Panc1 (cell line): ENCODE data around the gene AMBP. TPM values are rescaled to one million over a fixed set of nuclear protein-coding genes. Genes with fewer than 3 reads are reported as not detected.

Experiments used
- ATAC-seq: fragments of 200-7000 bp; cut with Tn5 transposase; 2 replicates; pipeline ENCODE4 v1.9.1; 2020; ENCODE audit warnings: mild to moderate bottlenecking, moderate library complexity
- BruUV-seq: library from RNA; stranded (reverse); fragments of 400-500 nt; replicated peaks from 2 replicates; lab custom pipeline; 2021; lab: Mats Ljungman, UMichigan
- CTCF ChIA-PET: fragments of 300-600 bp; sonication (Branson Sonifier 250); formaldehyde crosslinking; loops from one replicate; lab custom pipeline; 2022; ENCODE audit warnings: antibody characterized with exemption; lab: Charles Lee
- POLR2A ChIA-PET: fragments of 300-600 bp; sonication (Branson Sonifier 250); formaldehyde crosslinking; loops from one replicate; lab custom pipeline; 2022; ENCODE audit warnings: antibody characterized with exemption; lab: Charles Lee
- DNase-seq: peaks from one replicate; pipeline ENCODE4 v3.0.0-alpha.2; 2010; ENCODE audit warnings: low read depth, low spot score
- H3K27ac ChIP-seq: 2 replicates; pipeline ENCODE4 v1.5.1; 2011; ENCODE audit warnings: mild to moderate bottlenecking, low read length, inconsistent platforms
- H3K27me3 ChIP-seq: fragments of 200-500 bp; sonication (Bioruptor generic); 2 replicates; pipeline ENCODE4 v1.6.0; 2014; ENCODE audit warnings: low read length, inconsistent platforms; ENCODE audit not compliant: control insufficient read depth, insufficient read depth
- H3K36me3 ChIP-seq: fragments of 200-500 bp; sonication (Bioruptor generic); 2 replicates; pipeline ENCODE4 v1.5.1; 2014; ENCODE audit warnings: inconsistent platforms, mild to moderate bottlenecking, low read length, moderate library complexity; ENCODE audit not compliant: control insufficient read depth, insufficient read depth
- H3K4me1 ChIP-seq: 2 replicates; pipeline ENCODE4 v1.5.1; 2011; ENCODE audit warnings: inconsistent platforms, mild to moderate bottlenecking, low read length, moderate library complexity; ENCODE audit not compliant: control insufficient read depth, insufficient read depth
- H3K4me3 ChIP-seq, 2 experiments: 2 replicates each; pipeline ENCODE4 v1.5.1; 2011 to 2012; ENCODE audit warnings: low read depth in 2 of 2, low read length in 2 of 2, mild to moderate bottlenecking in 2 of 2, inconsistent platforms in 1 of 2, moderate library complexity in 1 of 2
- H3K9me3 ChIP-seq: fragments of 200-500 bp; sonication (Bioruptor generic); 2 replicates; pipeline ENCODE4 v1.5.1; 2014; ENCODE audit warnings: low read depth, mild to moderate bottlenecking, inconsistent platforms, low read length, moderate library complexity; ENCODE audit not compliant: control insufficient read depth, insufficient read depth
- CTCF ChIP-seq: fragments of 450-650 bp; IDR thresholded peaks from 2 replicates; pipeline ENCODE4 v1.5.1; 2017; ENCODE audit warnings: mild to moderate bottlenecking
- POLR2AphosphoS5 ChIP-seq: IDR thresholded peaks from 2 replicates; pipeline ENCODE4 v1.6.1; 2012; ENCODE audit warnings: mild to moderate bottlenecking, low read depth, low read length, moderate library complexity
- REST ChIP-seq, 2 experiments: IDR thresholded peaks; 2 replicates each; pipeline ENCODE4 v1.6.1; 2011 to 2012; ENCODE audit warnings: low read depth in 2 of 2, control low read depth in 1 of 2, low read length in 1 of 2, mild to moderate bottlenecking in 1 of 2, moderate library complexity in 1 of 2; ENCODE audit not compliant: insufficient read depth in 1 of 2
- SIN3A ChIP-seq: IDR thresholded peaks from 2 replicates; pipeline ENCODE4 v1.6.1; 2012; ENCODE audit warnings: low read depth, mild to moderate bottlenecking, low read length, moderate library complexity, borderline replicate concordance; ENCODE audit not compliant: insufficient read depth
- TCF7L2 ChIP-seq: IDR thresholded peaks from 2 replicates; pipeline ENCODE4 v1.6.1; 2011; ENCODE audit warnings: mild to moderate bottlenecking, low read depth, low read length, inconsistent platforms
- in situ Hi-C: cut with HindIII; loops from 2 replicates; pipeline ENCODE4 v1.10.0; 2016; ENCODE audit warnings: low sequenced_read_pairs, low pct_unique_long_range_greater_than_20kb
- intact Hi-C: fragments of 100-400 bp; cut with micrococcal nuclease; formaldehyde crosslinking; loops from one replicate; pipeline ENCODE4 v1.10.0; 2022; ENCODE audit not compliant: unreplicated experiment
- total RNA-seq: library from RNA; stranded (reverse); gene quantifications from one replicate; pipeline ENCODE4 v1.2.1, GENCODE V29; 2021; ENCODE audit not compliant: unreplicated experiment

The AMBP gene
- total RNA-seq, 1 experiment from 2014 or later = 1.7 TPM

GRCh38 chr9:114078781-114079156 is 669 bp upstream of the AMBP start:
- H3K27me3 ChIP-seq = no peaks in the 10 kb centered on the region; the same call in 1 of the 2 replicates
- BruUV-seq = no TSS peak
- DNase-seq = no peak
- TF ChIP-seq CTCF = no peak
- TF ChIP-seq SIN3A = no peak
- no peak for TF ChIP-seq TCF7L2
- no peak for TF ChIP-seq POLR2AphosphoS5
- TF ChIP-seq REST (IDR thresholded peaks at IDR 0.05; ENCODE audit: insufficient read depth in 1 of 2, low read depth in 2 of 2, low read length in 1 of 2) = no peak
- no peaks in the 10 kb centered on the region for H3K36me3 ChIP-seq
- no peak overlapping the region for H3K4me3 ChIP-seq
- H3K9me3 ChIP-seq = no peaks in the 10 kb centered on the region
- CTCF ChIA-PET = no interaction called here
- no peaks in the 10 kb centered on the region for H3K4me1 ChIP-seq
- ATAC-seq = no peak
- in situ Hi-C loops = no loop called here
- H3K27ac ChIP-seq = no peak overlapping the region
- intact Hi-C loops = no loop called here
- POLR2A ChIA-PET = no interaction called here

- Histone ChIP-seq H3K36me3 (no peaks in the 10 kb centered on the region), H3K9me3 (no peaks in the 10 kb centered on the region), H3K27me3 (no peaks in the 10 kb centered on the region; the same call in 1 of the 2 replicates), H3K4me3 (no peak overlapping the region), H3K4me1 (no peaks in the 10 kb centered on the region), H3K27ac (no peak overlapping the region)
- no peak for ATAC-seq
- BruUV-seq = no TSS peak
- intact Hi-C loops (no loop called here), in situ Hi-C loops (no loop called here)
- TF ChIP-seq REST (IDR thresholded peaks at IDR 0.05; ENCODE audit: insufficient read depth in 1 of 2, low read depth in 2 of 2, low read length in 1 of 2) = no peak
- TF ChIP-seq TCF7L2 = no peak
- TF ChIP-seq POLR2AphosphoS5 = no peak
- no peak for TF ChIP-seq CTCF
- no peak for TF ChIP-seq SIN3A
- no peak for DNase-seq
- CTCF ChIA-PET = no interaction called here
- POLR2A ChIA-PET = no interaction called here
Observed at GRCh38 chr9:114077162-114077837, 800 bp downstream of the AMBP start.
